ENCODE results near the gene NR6A1. TPM values are rescaled to one million over a fixed set of nuclear protein-coding genes. Genes with fewer than 3 reads are reported as not detected.
A peak's percentile ranks its signal among the peaks of the same experiment; 100 is the strongest.
"Not testable (repeated sequence)": the region's sequence is repeated elsewhere in the genome, so short reads cannot be mapped to it uniquely, and the experiment has no call there.

NR6A1 gene
- total RNA-seq, 1 experiment from 2014 or later = 6.7 TPM

- Mint-ChIP-seq H3K27ac (ENCODE audit: unreplicated experiment) (peak overlapping the region; percentile 48), H3K4me3 (ENCODE audit: low read depth, unreplicated experiment) (no peak overlapping the region), H3K4me1 (ENCODE audit: low read depth, unreplicated experiment) (peaks cover 30% of the 10 kb centered on the region), H3K36me3 (ENCODE audit: insufficient read depth, unreplicated experiment) (no peaks in the 10 kb centered on the region), H3K27me3 (ENCODE audit: unreplicated experiment) (no peaks in the 10 kb centered on the region), H3K9me3 (ENCODE audit: low read depth, unreplicated experiment) (no peaks in the 10 kb centered on the region)
- TF ChIP-seq CTCF (IDR thresholded peaks at IDR 0.05; ENCODE audit: unreplicated experiment) = no peak
- intact Hi-C loops (cut with micrococcal nuclease; ENCODE audit: unreplicated experiment) = no loop called here
- no TSS peak for BruUV-seq (replicated peaks)
- DNase-seq = no peak
- CTCF ChIA-PET = no interaction called here
Measured at GRCh38 chr9:124741662-124742061, 29.4 kb downstream of the NR6A1 start.

- no peak overlapping the region for H3K27ac Mint-ChIP-seq (ENCODE audit: unreplicated experiment)
- no peaks in the 10 kb centered on the region for H3K27me3 Mint-ChIP-seq (ENCODE audit: unreplicated experiment)
- intact Hi-C loops (cut with micrococcal nuclease; ENCODE audit: unreplicated experiment) = no loop called here
- no peak overlapping the region for H3K4me3 Mint-ChIP-seq (ENCODE audit: low read depth, unreplicated experiment)
- no peak for DNase-seq
- no peak for TF ChIP-seq CTCF (IDR thresholded peaks at IDR 0.05; ENCODE audit: unreplicated experiment)
- CTCF ChIA-PET = no interaction called here
- BruUV-seq (replicated peaks) = no TSS peak
- peaks cover 31% of the 10 kb centered on the region for H3K4me1 Mint-ChIP-seq (ENCODE audit: low read depth, unreplicated experiment)
- H3K36me3 Mint-ChIP-seq (ENCODE audit: insufficient read depth, unreplicated experiment) = no peaks in the 10 kb centered on the region
- H3K9me3 Mint-ChIP-seq (ENCODE audit: low read depth, unreplicated experiment) = no peaks in the 10 kb centered on the region
Measured at GRCh38 chr9:124741149-124741548, 30.0 kb downstream of the NR6A1 start.

GRCh38 chr9:124739360-124739759 is 31.8 kb downstream of the NR6A1 start:
- no peak for TF ChIP-seq CTCF (IDR thresholded peaks at IDR 0.05; ENCODE audit: unreplicated experiment)
- Mint-ChIP-seq H3K9me3 (ENCODE audit: low read depth, unreplicated experiment) (no peaks in the 10 kb centered on the region), H3K4me1 (ENCODE audit: low read depth, unreplicated experiment) (peaks cover 49% of the 10 kb centered on the region), H3K27ac (ENCODE audit: unreplicated experiment) (no peak overlapping the region), H3K36me3 (ENCODE audit: insufficient read depth, unreplicated experiment) (no peaks in the 10 kb centered on the region), H3K4me3 (ENCODE audit: low read depth, unreplicated experiment) (no peak overlapping the region), H3K27me3 (ENCODE audit: unreplicated experiment) (no peaks in the 10 kb centered on the region)
- DNase-seq = no peak
- intact Hi-C loops (cut with micrococcal nuclease; ENCODE audit: unreplicated experiment) = no loop called here
- CTCF ChIA-PET = no interaction called here
- BruUV-seq (replicated peaks) = no TSS peak

- BruUV-seq (replicated peaks); CTCF ChIA-PET: not testable (repeated sequence)
- peaks cover 48% of the 10 kb centered on the region for H3K4me1 Mint-ChIP-seq (ENCODE audit: low read depth, unreplicated experiment)
Measured at GRCh38 chr9:124738075-124738474, 33.0 kb downstream of the NR6A1 start.

GRCh38 chr9:124735121-124735520 is 36.0 kb downstream of the NR6A1 start:
- Mint-ChIP-seq H3K9me3 (ENCODE audit: low read depth, unreplicated experiment) (no peaks in the 10 kb centered on the region), H3K4me1 (ENCODE audit: low read depth, unreplicated experiment) (peaks cover 25% of the 10 kb centered on the region), H3K27me3 (ENCODE audit: unreplicated experiment) (no peaks in the 10 kb centered on the region), H3K36me3 (ENCODE audit: insufficient read depth, unreplicated experiment) (peaks cover 4% of the 10 kb centered on the region), H3K27ac (ENCODE audit: unreplicated experiment) (peak overlapping the region; percentile 51), H3K4me3 (ENCODE audit: low read depth, unreplicated experiment) (peak overlapping the region; percentile 36)
- intact Hi-C loops (cut with micrococcal nuclease; ENCODE audit: unreplicated experiment) = no loop called here
- no TSS peak for BruUV-seq (replicated peaks)
- DNase-seq = no peak
- CTCF ChIA-PET = interaction anchor here (1.2 to 2.4 kb wide), 2 partner anchors 8 to 30 kb away, joined by 4 to 8 read pairs; no protein-coding TSS in a partner anchor
- TF ChIP-seq CTCF (IDR thresholded peaks at IDR 0.05; ENCODE audit: unreplicated experiment) = no peak

More at GRCh38 chr9:124738075-124738474, 33.0 kb downstream of the NR6A1 start:
- H3K36me3 Mint-ChIP-seq (ENCODE audit: insufficient read depth, unreplicated experiment); H3K9me3 Mint-ChIP-seq (ENCODE audit: low read depth, unreplicated experiment); H3K27me3 Mint-ChIP-seq (ENCODE audit: unreplicated experiment); DNase-seq; H3K27ac Mint-ChIP-seq (ENCODE audit: unreplicated experiment); H3K4me3 Mint-ChIP-seq (ENCODE audit: low read depth, unreplicated experiment); intact Hi-C loops (cut with micrococcal nuclease; ENCODE audit: unreplicated experiment): not testable (repeated sequence)

GRCh38 chr9:124734741-124735083 is 36.4 kb downstream of the NR6A1 start:
- CTCF ChIA-PET = interaction anchor here (0.6 to 2.4 kb wide), 4 partner anchors 8 to 427 kb away, joined by 3 to 8 read pairs (median 4); no protein-coding TSS in a partner anchor
- H3K9me3 Mint-ChIP-seq (ENCODE audit: low read depth, unreplicated experiment); BruUV-seq (replicated peaks); H3K36me3 Mint-ChIP-seq (ENCODE audit: insufficient read depth, unreplicated experiment); H3K27me3 Mint-ChIP-seq (ENCODE audit: unreplicated experiment); DNase-seq: not testable (repeated sequence)
- H3K4me3 Mint-ChIP-seq (ENCODE audit: low read depth, unreplicated experiment) = peak overlapping the region; percentile 36
- intact Hi-C loops (cut with micrococcal nuclease; ENCODE audit: unreplicated experiment) = loop anchor here (5.0 kb wide), 1 partner anchor 33 kb away; no protein-coding TSS in a partner anchor
- H3K4me1 Mint-ChIP-seq (ENCODE audit: low read depth, unreplicated experiment) = peaks cover 25% of the 10 kb centered on the region
- peak overlapping the region; percentile 51 for H3K27ac Mint-ChIP-seq (ENCODE audit: unreplicated experiment)

Measured in Calu3 (cell line).